ENCODE results near the gene TANK.
"Not testable (repeated sequence)": the region's sequence is repeated elsewhere in the genome, so short reads cannot be mapped to it uniquely, and the experiment has no call there.

The TANK gene

GRCh38 chr2:161241894-161242293 is 81.7 kb downstream of the TANK start:
- in situ Hi-C loops (cut with HindIII; ENCODE audit: low sequenced_read_pairs) = no loop called here
- H3K4me3 ChIP-seq (ENCODE audit: low read depth, low read length) = no peak overlapping the region
- no peak for DNase-seq (ENCODE audit: low read depth)
- no peak for TF ChIP-seq CTCF (IDR thresholded peaks at IDR 0.05; ENCODE audit: low read depth, low read length, missing control alignments)

GRCh38 chr2:161243312-161243711 is 83.1 kb downstream of the TANK start:
- in situ Hi-C loops (cut with HindIII; ENCODE audit: low sequenced_read_pairs) = no loop called here
- H3K4me3 ChIP-seq (ENCODE audit: low read depth, low read length) = no peak overlapping the region
- no peak for DNase-seq (ENCODE audit: low read depth)
- no peak for TF ChIP-seq CTCF (IDR thresholded peaks at IDR 0.05; ENCODE audit: low read depth, low read length, missing control alignments)

GRCh38 chr2:161243905-161244304 is 83.7 kb downstream of the TANK start:
- no peak for TF ChIP-seq CTCF (IDR thresholded peaks at IDR 0.05; ENCODE audit: low read depth, low read length, missing control alignments)
- in situ Hi-C loops (cut with HindIII; ENCODE audit: low sequenced_read_pairs) = no loop called here
- no peak for DNase-seq (ENCODE audit: low read depth)
- no peak overlapping the region for H3K4me3 ChIP-seq (ENCODE audit: low read depth, low read length)

- in situ Hi-C loops (cut with HindIII; ENCODE audit: low sequenced_read_pairs); H3K4me3 ChIP-seq (ENCODE audit: low read depth, low read length); DNase-seq (ENCODE audit: low read depth): not testable (repeated sequence)
These were observed 84.4 kb downstream of the TANK start for GRCh38 chr2:161244387-161245260.

GRCh38 chr2:161245261-161245553 is 85.0 kb downstream of the TANK start:
- no peak overlapping the region for H3K4me3 ChIP-seq (ENCODE audit: low read depth, low read length)
- in situ Hi-C loops (cut with HindIII; ENCODE audit: low sequenced_read_pairs) = no loop called here
- DNase-seq (ENCODE audit: low read depth) = no peak
- no peak for TF ChIP-seq CTCF (IDR thresholded peaks at IDR 0.05; ENCODE audit: low read depth, low read length, missing control alignments)

- in situ Hi-C loops (cut with HindIII; ENCODE audit: low sequenced_read_pairs) = no loop called here
- DNase-seq (ENCODE audit: low read depth) = no peak
- no peak overlapping the region for H3K4me3 ChIP-seq (ENCODE audit: low read depth, low read length)
- no peak for TF ChIP-seq CTCF (IDR thresholded peaks at IDR 0.05; ENCODE audit: low read depth, low read length, missing control alignments)
These were observed 85.4 kb downstream of the TANK start for GRCh38 chr2:161245671-161246070.

- DNase-seq (ENCODE audit: low read depth) = no peak
- in situ Hi-C loops (cut with HindIII; ENCODE audit: low sequenced_read_pairs) = no loop called here
- no peak for TF ChIP-seq CTCF (IDR thresholded peaks at IDR 0.05; ENCODE audit: low read depth, low read length, missing control alignments)
- H3K4me3 ChIP-seq (ENCODE audit: low read depth, low read length) = no peak overlapping the region
These were observed 86.1 kb downstream of the TANK start for GRCh38 chr2:161246281-161246680.

Measured in astrocyte of the cerebellum (primary cell).